K562 (cell line): Measurements from ENCODE around the gene MCM5. TPM values are rescaled to one million over a fixed set of nuclear protein-coding genes. Genes with fewer than 3 reads are reported as not detected.

Experiments used
- C11orf30 ChIP-seq: fragments of 450-650 bp; IDR thresholded peaks from 2 replicates; pipeline ENCODE4 v1.6.1; 2016; ENCODE audit warnings: low read depth, mild to moderate bottlenecking
- DDX20 ChIP-seq: fragments of 450-650 bp; IDR thresholded peaks from 2 replicates; pipeline ENCODE4 v1.6.1; 2016; ENCODE audit warnings: missing genetic modification characterization, low read depth, mild to moderate bottlenecking, missing compliant biosample characterization, moderate library complexity
- ELF1 ChIP-seq: fragments of 200-800 bp; sonication (Bioruptor generic); IDR thresholded peaks from 2 replicates; pipeline ENCODE4 v1.6.1; 2016; ENCODE audit warnings: missing genetic modification characterization, missing compliant biosample characterization
- FOSL1 ChIP-seq: fragments of 200-800 bp; sonication (Bioruptor generic); conservative IDR thresholded peaks from 2 replicates; pipeline ENCODE4 v1.6.1; 2016; ENCODE audit warnings: missing genetic modification characterization, missing compliant biosample characterization
- HMGN3 ChIP-seq: IDR thresholded peaks from 2 replicates; pipeline ENCODE4 v1.6.1; 2011; ENCODE audit warnings: borderline replicate concordance, low read depth, mild to moderate bottlenecking, mixed read lengths, low read length; ENCODE audit not compliant: insufficient read length; ENCODE audit errors: extremely low read depth
- HNRNPLL ChIP-seq: fragments of 200-400 bp; formaldehyde crosslinking; IDR thresholded peaks from 2 replicates; pipeline ENCODE4 v1.6.1; 2017; ENCODE audit warnings: low read length, low read depth, mild to moderate bottlenecking; ENCODE audit not compliant: poor library complexity, severe bottlenecking
- NFIX ChIP-seq: fragments of 250-450 bp; sonication (Bioruptor Pico); IDR thresholded peaks from 2 replicates; pipeline ENCODE4 v1.4.0; 2020; ENCODE audit warnings: low read depth, mild to moderate bottlenecking, moderate library complexity
- NKRF ChIP-seq: fragments of 450-650 bp; IDR thresholded peaks from 2 replicates; pipeline ENCODE4 v1.6.1; 2016; ENCODE audit warnings: borderline replicate concordance
- POLR2B ChIP-seq: fragments of 450-650 bp; IDR thresholded peaks from 2 replicates; pipeline ENCODE4 v1.6.1; 2018; ENCODE audit warnings: low read depth; ENCODE audit not compliant: partially characterized antibody
- POLR2H ChIP-seq: IDR thresholded peaks from 2 replicates; pipeline ENCODE4 v1.6.1; 2016; ENCODE audit warnings: missing genetic modification characterization, low read depth, mild to moderate bottlenecking, control low read depth, missing compliant biosample characterization, moderate library complexity
- PPARD ChIP-seq: fragments of 250-450 bp; sonication (Bioruptor Pico); IDR thresholded peaks from 2 replicates; pipeline ENCODE4 v1.8.0; 2022; ENCODE audit warnings: inconsistent platforms, mild to moderate bottlenecking, moderate library complexity
- RCOR1 ChIP-seq, 2 experiments: IDR thresholded peaks; 2 replicates each; pipeline ENCODE4 v1.6.1; 2012; ENCODE audit warnings: low read depth in 2 of 2, low read length in 2 of 2, borderline replicate concordance in 1 of 2, improper control_type of control experiment in 1 of 2
- SMARCC2 ChIP-seq: fragments of 450-650 bp; IDR thresholded peaks from 2 replicates; pipeline ENCODE4 v1.6.1; 2017; ENCODE audit warnings: antibody characterized with exemption, moderate library complexity, mild to moderate bottlenecking, low read depth
- SRF ChIP-seq, 2 experiments: fragments of 250-450, 450-650 bp in 1 of 2; sonication (Bioruptor Pico) in 1 of 2; sonication (generic) in 1 of 2; formaldehyde crosslinking; IDR thresholded peaks; 2 replicates each; pipeline versions ENCODE4 v1.5.0 to v1.5.1; 2020 to 2022; ENCODE audit warnings: mild to moderate bottlenecking in 1 of 2, missing genetic modification reagents in 1 of 2
- ZBTB8A ChIP-seq: fragments of 450-650 bp; IDR thresholded peaks from 2 replicates; pipeline ENCODE4 v1.6.1; 2018; ENCODE audit warnings: mild to moderate bottlenecking, moderate library complexity; ENCODE audit not compliant: partially characterized antibody
- ZFP30 ChIP-seq: fragments of 250-450 bp; sonication (Bioruptor Pico); IDR thresholded peaks from 2 replicates; pipeline ENCODE4 v1.8.0; 2022; ENCODE audit warnings: moderate library complexity, mild to moderate bottlenecking, inconsistent platforms, borderline replicate concordance
- ZNF584 ChIP-seq: fragments of 200-800 bp; sonication (Bioruptor generic); IDR thresholded peaks from 2 replicates; pipeline ENCODE4 v1.6.1; 2016; ENCODE audit warnings: low read depth, mild to moderate bottlenecking, missing genetic modification characterization, missing compliant biosample characterization
- ZNF586 ChIP-seq: fragments of 450-650 bp; formaldehyde crosslinking; conservative IDR thresholded peaks from 2 replicates; pipeline ENCODE4 v1.4.0; 2020; ENCODE audit warnings: mild to moderate bottlenecking, moderate library complexity
- ZNF589 ChIP-seq: fragments of 200-800 bp; sonication (Bioruptor generic); IDR thresholded peaks from 2 replicates; pipeline ENCODE4 v1.6.1; 2016; ENCODE audit warnings: low read depth, missing genetic modification characterization, missing compliant biosample characterization
- polyA plus RNA-seq, 8 experiments: library from polyadenylated mRNA; depleted of rRNA in 4 of 8; stranded (reverse) in 5 of 8; unstranded in 3 of 8; fragments of >200 nt; fragmentation: Nextera tagmentation in 2 of 8; fragmentation: Illumina TruSeq in 1 of 8; extraction: Ambion mirVana in 2 of 8; extraction: Trizol in 1 of 8; gene quantifications; 2 replicates each; pipeline versions ENCODE4 v1.2.1 to v1.2.3, GENCODE V29; 2011 to 2014; ENCODE audit warnings: inconsistent platforms in 1 of 8, missing spikeins in 1 of 8
- total RNA-seq, 7 experiments: library from RNA; depleted of rRNA in 6 of 7; stranded (reverse); fragments of >200 nt in 6 of 7; fragmentation: Illumina TruSeq in 2 of 7; extraction: Trizol in 2 of 7; gene quantifications; 2 replicates each; pipeline versions ENCODE4 v1.2.1 to v1.2.3, GENCODE V29; 2011 to 2021; ENCODE audit warnings: low replicate concordance in 1 of 7
- TF ChIP-seq, protein P1 (sequence below): sonication (generic); formaldehyde crosslinking; IDR thresholded peaks from 2 replicates; pipeline ENCODE4 v1.8.0; 2023; ENCODE audit warnings: missing genetic modification reagents, mild to moderate bottlenecking, borderline replicate concordance

MCM5 gene
- total and polyA plus RNA-seq, 9 of the 15 experiments (the other 6 are each of a cell fraction or from before 2014, with no cell fraction given), result 5.6 to 180 (median 66.1) TPM

- TF ChIP-seq, protein P1, sequence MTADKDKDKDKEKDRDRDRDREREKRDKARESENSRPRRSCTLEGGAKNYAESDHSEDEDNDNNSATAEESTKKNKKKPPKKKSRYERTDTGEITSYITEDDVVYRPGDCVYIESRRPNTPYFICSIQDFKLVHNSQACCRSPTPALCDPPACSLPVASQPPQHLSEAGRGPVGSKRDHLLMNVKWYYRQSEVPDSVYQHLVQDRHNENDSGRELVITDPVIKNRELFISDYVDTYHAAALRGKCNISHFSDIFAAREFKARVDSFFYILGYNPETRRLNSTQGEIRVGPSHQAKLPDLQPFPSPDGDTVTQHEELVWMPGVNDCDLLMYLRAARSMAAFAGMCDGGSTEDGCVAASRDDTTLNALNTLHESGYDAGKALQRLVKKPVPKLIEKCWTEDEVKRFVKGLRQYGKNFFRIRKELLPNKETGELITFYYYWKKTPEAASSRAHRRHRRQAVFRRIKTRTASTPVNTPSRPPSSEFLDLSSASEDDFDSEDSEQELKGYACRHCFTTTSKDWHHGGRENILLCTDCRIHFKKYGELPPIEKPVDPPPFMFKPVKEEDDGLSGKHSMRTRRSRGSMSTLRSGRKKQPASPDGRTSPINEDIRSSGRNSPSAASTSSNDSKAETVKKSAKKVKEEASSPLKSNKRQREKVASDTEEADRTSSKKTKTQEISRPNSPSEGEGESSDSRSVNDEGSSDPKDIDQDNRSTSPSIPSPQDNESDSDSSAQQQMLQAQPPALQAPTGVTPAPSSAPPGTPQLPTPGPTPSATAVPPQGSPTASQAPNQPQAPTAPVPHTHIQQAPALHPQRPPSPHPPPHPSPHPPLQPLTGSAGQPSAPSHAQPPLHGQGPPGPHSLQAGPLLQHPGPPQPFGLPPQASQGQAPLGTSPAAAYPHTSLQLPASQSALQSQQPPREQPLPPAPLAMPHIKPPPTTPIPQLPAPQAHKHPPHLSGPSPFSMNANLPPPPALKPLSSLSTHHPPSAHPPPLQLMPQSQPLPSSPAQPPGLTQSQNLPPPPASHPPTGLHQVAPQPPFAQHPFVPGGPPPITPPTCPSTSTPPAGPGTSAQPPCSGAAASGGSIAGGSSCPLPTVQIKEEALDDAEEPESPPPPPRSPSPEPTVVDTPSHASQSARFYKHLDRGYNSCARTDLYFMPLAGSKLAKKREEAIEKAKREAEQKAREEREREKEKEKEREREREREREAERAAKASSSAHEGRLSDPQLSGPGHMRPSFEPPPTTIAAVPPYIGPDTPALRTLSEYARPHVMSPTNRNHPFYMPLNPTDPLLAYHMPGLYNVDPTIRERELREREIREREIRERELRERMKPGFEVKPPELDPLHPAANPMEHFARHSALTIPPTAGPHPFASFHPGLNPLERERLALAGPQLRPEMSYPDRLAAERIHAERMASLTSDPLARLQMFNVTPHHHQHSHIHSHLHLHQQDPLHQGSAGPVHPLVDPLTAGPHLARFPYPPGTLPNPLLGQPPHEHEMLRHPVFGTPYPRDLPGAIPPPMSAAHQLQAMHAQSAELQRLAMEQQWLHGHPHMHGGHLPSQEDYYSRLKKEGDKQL (CRISPR knock-in tag), result no peak
- TF ChIP-seq POLR2B (no peak), ZFP30 (CRISPR knock-in tag) (no peak), HMGN3 (no peak), ZBTB8A (no peak), NKRF (peak; percentile 47; the same call in 1 of the 2 replicates), ZNF586 (CRISPR knock-in tag) (no peak), ZNF589 (CRISPR knock-in tag) (peak; percentile 28; the same call in 1 of the 2 replicates), SMARCC2 (peak; percentile 65), SRF (CRISPR knock-in tag; IDR thresholded peaks at IDR 0.05) (no peak), ELF1 (tag) (peak; percentile 76), RCOR1 (IDR thresholded peaks at IDR 0.05; ENCODE audit: borderline replicate concordance in 1 of 2, low read depth in 2 of 2, low read length in 2 of 2) (peak in 1 of 2 experiments; percentile 88; a peak in 3 of 4 replicates), FOSL1 (tag) (peak; percentile 82), POLR2H (tag) (no peak), NFIX (CRISPR knock-in tag) (no peak), C11orf30 (peak; percentile 100), DDX20 (tag) (no peak), PPARD (no peak), ZNF584 (CRISPR knock-in tag) (0 out of 2 replicates have a peak, but pooled peaks have one; percentile 40), HNRNPLL (no peak)
Observed at GRCh38 chr22:35376728-35377472, 23.0 kb upstream of the MCM5 start (continued).
